VCaP (cell line): ENCODE data around the gene CRACR2B.

Experiments used
- H3K27ac ChIP-seq: fragments of 450-650 bp; 2 replicates; pipeline ENCODE4 v1.5.1; 2017
- CTCF ChIP-seq: fragments of 450-650 bp; conservative IDR thresholded peaks from 2 replicates; pipeline ENCODE4 v1.5.1; 2017; ENCODE audit warnings: mild to moderate bottlenecking, moderate library complexity

Gene CRACR2B

DNA sequence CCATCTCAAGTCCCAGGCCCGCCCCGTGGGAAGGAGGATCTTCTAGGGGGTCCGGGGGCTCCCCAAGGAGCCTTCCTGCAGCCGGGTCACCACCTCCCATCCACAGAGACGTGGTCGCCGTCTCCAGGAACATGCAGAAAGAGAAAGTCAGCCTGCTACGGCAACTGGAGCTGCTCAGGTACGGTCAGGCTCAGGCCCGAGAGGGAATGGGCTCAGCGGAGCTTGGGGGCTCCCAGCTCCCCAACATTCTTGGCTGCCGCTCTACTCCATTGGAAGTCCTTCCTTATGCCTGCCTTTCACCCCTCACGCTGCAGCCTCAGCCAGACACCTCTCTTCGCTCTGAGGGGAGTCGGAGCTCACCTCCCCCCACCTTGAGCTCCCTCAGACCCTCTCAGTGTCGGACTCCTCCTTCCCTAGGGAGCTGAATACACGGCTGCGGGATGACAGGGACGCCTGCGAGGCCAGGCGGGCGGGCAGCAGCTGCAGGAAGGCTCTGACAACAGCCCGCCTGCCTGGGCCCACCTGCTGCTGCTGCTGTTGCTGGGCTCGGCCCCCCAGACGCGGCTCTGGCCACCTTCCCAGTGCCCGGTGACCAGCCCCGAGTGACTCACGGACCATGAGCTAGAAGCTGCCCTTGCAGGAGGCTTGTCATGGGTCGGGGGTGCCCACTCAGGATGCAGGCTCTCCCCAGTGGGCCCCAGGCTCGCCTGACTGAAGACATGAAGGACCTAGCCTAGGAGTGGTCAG lies 3.6 kb downstream of the CRACR2B start:
- peak overlapping the region; percentile 83 for H3K27ac ChIP-seq
- no peak for TF ChIP-seq CTCF

DNA sequence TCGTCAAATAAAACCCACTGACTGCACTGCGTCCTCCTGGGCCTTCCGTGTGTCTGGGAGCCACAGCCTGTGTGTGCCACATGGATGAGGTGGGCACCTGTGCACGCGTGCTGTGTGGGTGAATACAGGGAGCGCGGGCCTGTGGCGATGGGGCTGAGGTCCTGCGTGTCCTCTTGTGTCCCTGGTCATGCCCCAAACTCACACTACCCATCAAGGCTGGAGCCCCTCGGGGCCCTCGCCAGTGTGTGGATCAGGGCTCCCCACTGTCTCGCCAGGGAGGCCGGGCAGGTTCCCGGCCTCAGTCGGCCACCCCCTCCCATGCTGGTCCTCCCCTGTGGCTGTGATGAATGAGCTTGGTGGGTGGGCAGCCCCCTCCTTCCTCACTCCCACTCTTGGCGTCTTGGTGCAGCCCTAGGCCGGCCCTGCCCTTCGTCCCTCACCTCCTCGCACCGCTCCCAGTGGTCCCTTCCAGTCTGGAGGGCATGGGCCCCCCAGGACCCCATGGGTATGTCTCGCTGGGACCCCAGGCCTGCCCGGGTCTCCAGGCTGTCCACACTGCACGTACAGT lies 4.3 kb downstream of the CRACR2B start:
- H3K27ac ChIP-seq = peak overlapping the region; percentile 83
- no peak for TF ChIP-seq CTCF

DNA sequence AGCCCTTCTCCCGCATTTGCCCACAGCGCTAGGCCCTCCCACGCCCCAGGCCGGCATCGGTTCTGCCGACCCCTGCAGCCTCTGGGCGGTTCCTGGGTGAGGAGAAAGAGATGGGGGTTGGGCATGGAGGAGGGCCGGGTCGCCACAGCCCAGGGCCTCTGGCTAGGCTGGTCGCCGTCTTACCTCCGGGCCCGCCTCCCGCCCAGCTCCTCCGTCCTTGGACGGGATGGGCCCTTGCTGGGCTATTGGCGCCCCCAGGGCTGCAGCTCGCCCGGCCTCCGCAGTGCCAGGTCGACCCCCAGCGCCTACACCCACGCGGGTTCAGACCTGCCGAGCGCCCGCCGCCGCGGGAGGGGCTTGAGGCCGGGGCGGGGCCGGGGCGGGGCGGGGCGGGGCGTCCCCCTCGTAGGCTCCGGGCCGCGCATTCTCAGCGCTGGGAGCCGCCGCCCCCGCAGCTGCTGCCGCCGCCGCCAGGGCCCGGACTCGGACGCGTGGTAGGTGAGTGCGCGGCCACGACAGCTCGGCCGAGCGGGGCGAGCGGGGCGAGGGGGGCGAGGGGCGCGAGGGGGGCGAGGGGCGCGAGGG lies 4.9 kb downstream of the CRACR2B start, which contains the start of gene CD151:
CD151 (plus strand) TSS at position 424 of the 585 bp plus-strand sequence. CDS start 3,118 bp downstream, outside the sequence.
- TF ChIP-seq CTCF = no peak
- H3K27ac ChIP-seq = peak within 1 kb of the TSS; percentile 83

DNA sequence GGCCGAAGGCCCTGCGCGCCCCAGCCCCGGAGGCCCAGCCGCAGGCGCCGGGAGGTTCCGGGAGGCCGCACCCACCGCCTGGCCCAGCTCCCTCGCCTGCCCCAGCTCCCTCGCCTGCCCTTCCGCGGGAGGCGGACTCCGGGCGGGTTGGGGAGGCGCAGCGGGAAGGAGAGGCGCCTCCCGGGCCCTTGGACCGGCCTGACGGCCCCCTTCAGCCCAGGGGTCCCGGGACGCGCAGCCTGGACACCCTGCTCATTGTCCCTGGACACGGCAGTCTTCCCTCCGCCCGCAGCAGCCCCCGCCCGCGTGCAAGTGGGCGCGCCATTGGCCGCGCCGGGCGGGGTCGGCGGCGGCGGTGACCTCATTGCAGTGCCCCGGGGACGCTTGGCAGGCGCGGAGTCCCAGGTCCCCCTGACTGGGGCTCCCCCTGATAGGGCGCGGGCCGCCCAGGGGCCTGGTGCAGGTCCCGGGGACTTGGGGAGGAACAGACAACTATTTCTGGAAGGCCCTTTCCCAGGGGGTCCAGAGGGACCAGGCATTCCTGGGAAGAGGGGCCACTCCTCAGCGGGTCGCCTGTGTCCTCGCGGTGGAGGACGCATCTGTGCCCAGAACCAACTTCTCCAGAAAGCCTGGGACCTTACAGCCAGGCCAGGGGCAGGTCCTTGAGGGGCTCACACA lies 5.5 kb downstream of the CRACR2B start:
- no peak for TF ChIP-seq CTCF
- peak overlapping the region; percentile 83 for H3K27ac ChIP-seq

DNA sequence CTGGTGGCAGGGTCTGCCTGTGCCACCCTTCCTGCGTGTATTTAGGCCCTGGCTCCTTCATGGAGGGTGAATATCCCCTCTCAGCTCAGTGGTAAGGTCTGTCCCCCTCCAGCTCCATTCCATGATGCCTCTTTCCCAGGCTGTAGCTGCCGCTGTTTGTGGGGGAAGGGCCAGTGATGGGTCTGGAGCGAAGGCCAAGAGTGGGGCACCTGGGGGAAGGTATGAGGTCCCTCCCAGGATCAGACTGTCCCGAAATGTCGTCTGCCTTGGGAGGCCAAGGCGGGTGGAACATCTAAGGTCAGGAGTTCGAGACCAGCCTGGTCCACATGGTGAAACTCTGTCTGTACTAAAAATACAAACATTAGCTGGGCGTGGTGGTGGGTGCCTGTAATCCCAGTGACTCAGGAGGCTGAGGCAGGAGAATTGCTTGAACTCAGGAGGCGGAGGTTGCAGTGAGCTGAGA lies 6.2 kb downstream of the CRACR2B start:
- peak overlapping the region; percentile 83 for H3K27ac ChIP-seq
- TF ChIP-seq CTCF = no peak

DNA sequence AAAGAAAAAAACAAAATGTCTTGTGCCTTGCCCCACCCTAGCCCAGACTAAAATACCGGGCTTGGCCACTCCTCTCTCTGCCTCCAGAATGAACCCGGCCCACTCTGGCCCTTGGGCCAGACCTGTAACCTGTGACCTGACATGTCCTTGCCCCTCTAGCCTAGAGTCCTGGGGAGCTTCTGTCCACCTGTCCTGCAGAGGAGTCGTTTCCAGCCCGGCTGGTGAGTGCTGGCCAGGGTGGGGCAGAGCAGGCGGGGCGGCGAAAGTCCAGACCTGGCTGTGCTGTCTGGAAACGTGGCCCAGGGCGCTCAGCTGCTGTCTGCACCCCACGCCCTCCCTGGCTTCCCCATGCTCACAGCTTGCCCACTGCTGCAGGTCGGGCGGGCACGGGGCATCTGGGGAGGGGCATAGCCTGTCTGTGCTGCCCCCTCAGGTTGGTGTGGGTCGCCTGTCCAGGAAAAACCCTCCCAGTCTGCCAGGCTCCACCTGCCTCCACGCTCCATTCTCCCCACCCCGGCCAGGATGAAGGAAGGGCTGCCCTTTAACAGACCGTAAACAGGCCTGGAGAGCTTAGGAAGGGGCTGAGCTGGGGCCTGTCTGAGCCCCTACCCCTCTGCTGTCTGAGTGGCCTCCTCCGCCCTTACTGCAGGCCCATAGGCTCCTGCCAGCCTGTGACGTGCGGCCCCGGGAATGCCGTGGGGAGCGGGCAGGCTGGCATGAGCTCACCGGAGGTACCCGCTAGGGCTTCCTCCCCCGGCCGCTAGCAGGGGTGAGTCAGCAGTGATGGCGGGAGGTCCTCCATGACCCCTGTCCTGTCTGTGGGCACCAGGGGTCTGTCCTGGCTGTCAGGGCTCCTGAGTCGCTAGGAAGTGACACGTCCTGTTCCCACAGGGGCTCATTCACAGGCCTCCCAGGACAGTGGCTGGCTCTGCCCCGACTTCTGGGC lies 6.9 kb downstream of the CRACR2B start:
- peak overlapping the region; percentile 83 for H3K27ac ChIP-seq
- no peak for TF ChIP-seq CTCF
